Measurements from ENCODE around the gene CKAP2L.

Gene CKAP2L

DNA sequence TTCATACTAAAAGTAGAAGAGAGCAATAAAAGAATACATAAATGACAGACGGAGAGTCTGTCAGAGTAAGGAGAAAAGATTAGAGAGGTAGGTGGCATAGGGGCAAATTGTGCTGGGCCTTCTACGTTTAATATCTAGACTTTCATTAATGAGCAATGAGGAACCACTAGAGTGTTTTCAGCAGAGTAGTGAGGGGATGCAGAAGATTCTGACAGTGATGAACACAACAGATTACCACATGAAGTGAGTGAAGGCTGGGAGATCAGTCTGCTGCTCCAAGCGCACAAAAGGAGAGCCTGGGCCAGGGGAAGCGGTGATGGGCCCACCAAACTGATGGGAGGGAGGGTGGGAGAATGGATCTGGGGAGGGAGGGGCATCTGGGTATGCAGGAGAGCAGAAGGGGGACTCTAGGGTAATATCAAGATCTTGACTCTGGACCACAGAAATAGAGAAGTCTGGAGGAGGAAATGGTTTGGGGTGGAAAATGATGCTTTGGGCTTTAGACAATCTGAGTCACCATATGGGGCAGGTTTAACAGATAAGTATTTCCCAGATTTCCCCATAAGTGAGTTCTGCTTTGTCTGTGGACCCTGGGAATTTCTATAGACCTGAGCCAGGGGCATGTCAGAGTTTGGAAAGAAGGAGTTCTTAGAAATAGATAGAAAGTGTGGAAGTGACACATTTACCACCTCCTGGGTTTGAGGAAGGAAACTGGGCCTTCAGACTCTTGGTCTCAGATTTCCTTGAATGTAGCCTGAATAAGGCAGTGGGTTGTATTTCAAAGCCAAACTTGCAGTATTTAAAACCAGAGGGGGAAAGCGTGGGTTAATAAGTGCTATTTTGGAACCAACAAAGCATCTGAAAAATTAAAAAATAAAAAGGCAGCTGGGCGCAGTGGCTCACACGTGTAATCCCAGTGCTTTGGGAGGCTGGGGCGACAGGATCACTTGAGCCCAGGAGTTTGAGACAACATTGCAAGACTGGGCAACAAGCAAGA lies 34.9 kb upstream of the CKAP2L start:
- no peak overlapping the region for H3K4me3 ChIP-seq (ENCODE audit: control insufficient read depth, low read depth, low read length)
- no peak for TF ChIP-seq CTCF (IDR thresholded peaks at IDR 0.05; ENCODE audit: control insufficient read depth, insufficient read depth, low read depth, low read length, missing control alignments)
- no peak for DNase-seq (ENCODE audit: low read depth)

- no peak overlapping the region for H3K4me3 ChIP-seq (ENCODE audit: control insufficient read depth, low read depth, low read length)
- TF ChIP-seq CTCF (IDR thresholded peaks at IDR 0.05; ENCODE audit: control insufficient read depth, insufficient read depth, low read depth, low read length, missing control alignments) = no peak
- DNase-seq (ENCODE audit: low read depth) = no peak
Measured at GRCh38 chr2:112796486-112796885, 32.1 kb upstream of the CKAP2L start.

- DNase-seq (ENCODE audit: low read depth) = no peak
Measured at GRCh38 chr2:112795774-112796173, 31.4 kb upstream of the CKAP2L start.

GRCh38 chr2:112794841-112795240 lies 30.4 kb upstream of the CKAP2L start:
- no peak for TF ChIP-seq CTCF (IDR thresholded peaks at IDR 0.05; ENCODE audit: control insufficient read depth, insufficient read depth, low read depth, low read length, missing control alignments)

More at GRCh38 chr2:112795774-112796173, 31.4 kb upstream of the CKAP2L start:
- no peak overlapping the region for H3K4me3 ChIP-seq (ENCODE audit: control insufficient read depth, low read depth, low read length)
- TF ChIP-seq CTCF (IDR thresholded peaks at IDR 0.05; ENCODE audit: control insufficient read depth, insufficient read depth, low read depth, low read length, missing control alignments) = no peak

GRCh38 chr2:112794131-112794733 lies 29.8 kb upstream of the CKAP2L start:
- no peak overlapping the region for H3K4me3 ChIP-seq (ENCODE audit: control insufficient read depth, low read depth, low read length)
- DNase-seq (ENCODE audit: low read depth) = peak; percentile 65
- no peak for TF ChIP-seq CTCF (IDR thresholded peaks at IDR 0.05; ENCODE audit: control insufficient read depth, insufficient read depth, low read depth, low read length, missing control alignments)

More at GRCh38 chr2:112794841-112795240, 30.4 kb upstream of the CKAP2L start:
- no peak for DNase-seq (ENCODE audit: low read depth)
- H3K4me3 ChIP-seq (ENCODE audit: control insufficient read depth, low read depth, low read length) = no peak overlapping the region

DNA sequence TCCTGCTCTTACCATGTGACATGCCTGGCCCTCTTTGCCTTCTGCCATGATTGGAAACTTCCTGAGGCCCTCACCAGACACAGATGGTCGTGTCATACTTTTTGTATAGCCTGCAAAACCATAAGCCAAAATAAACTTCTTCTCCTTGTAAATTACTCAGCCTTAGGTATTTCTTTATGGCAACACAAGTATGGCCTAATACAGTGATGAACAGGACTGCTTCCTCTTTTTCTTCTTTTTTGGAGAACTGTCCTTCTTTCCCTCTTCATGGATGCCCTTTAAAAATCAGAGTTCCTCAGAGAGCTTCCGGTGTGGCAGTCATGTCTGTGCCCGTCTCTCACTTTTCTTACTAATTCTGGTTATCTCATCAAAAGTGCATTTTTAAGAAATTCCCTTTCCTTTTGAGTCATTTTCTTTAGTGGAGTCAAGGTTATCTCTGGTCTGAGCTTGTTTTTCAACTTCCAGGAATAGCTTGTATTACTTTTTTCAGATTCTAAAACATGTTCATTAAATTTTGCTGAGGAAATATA lies 29.1 kb upstream of the CKAP2L start:
- DNase-seq (ENCODE audit: low read depth) = no peak
- H3K4me3 ChIP-seq (ENCODE audit: control insufficient read depth, low read depth, low read length) = no peak overlapping the region
- no peak for TF ChIP-seq CTCF (IDR thresholded peaks at IDR 0.05; ENCODE audit: control insufficient read depth, insufficient read depth, low read depth, low read length, missing control alignments)

Data from AG09309 (cell line).